GM21381 (cell line): ENCODE data around the gene TMEM141.

Experiments
- ATAC-seq: cut with Tn5 transposase; IDR thresholded peaks from one replicate; pipeline ENCODE4 v1.9.1; 2021; ENCODE audit warnings: mild to moderate bottlenecking, moderate library complexity; ENCODE audit not compliant: unreplicated experiment

Gene TMEM141

GRCh38 chr9:136790640-136791515 lies at the start of gene TMEM141:
TSS of gene TMEM141 (plus strand) at chr9:136791344. CDS start at chr9:136791371, 27 bp downstream.
- peak; percentile 84 for ATAC-seq

GRCh38 chr9:136741883-136742571 lies 49.1 kb upstream of the TMEM141 start:
- ATAC-seq = no peak

- no peak for ATAC-seq
Measured at GRCh38 chr9:136742591-136743391, 48.4 kb upstream of the TMEM141 start, which contains the start of gene LCN10. TSS of gene LCN10 (minus strand) at chr9:136742940. CDS start at chr9:136742903, 37 bp downstream.

- ATAC-seq = no peak
Measured at GRCh38 chr9:136743639-136744211, 47.4 kb upstream of the TMEM141 start.

DNA sequence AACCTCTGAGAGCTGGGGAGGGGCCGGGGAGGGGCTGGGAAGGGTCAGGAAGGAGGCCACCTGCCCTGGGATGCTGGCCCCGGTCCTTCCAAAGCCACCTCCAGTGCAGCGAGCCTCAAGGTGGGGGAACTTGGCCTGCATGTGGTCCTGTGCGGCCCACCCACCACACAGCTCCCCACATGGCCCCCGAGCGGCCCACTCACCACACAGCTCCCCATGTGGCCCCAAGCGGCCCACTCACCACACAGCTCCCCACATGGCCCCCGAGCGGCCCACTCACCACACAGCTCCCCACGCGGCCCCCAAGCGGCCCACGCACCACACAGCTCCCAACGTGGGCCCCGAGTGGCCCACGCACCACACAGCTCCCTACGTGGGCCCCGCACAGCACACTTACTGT lies 46.4 kb upstream of the TMEM141 start:
- ATAC-seq = no peak

- ATAC-seq = no peak
Measured at GRCh38 chr9:136745389-136746154, 45.6 kb upstream of the TMEM141 start.

DNA sequence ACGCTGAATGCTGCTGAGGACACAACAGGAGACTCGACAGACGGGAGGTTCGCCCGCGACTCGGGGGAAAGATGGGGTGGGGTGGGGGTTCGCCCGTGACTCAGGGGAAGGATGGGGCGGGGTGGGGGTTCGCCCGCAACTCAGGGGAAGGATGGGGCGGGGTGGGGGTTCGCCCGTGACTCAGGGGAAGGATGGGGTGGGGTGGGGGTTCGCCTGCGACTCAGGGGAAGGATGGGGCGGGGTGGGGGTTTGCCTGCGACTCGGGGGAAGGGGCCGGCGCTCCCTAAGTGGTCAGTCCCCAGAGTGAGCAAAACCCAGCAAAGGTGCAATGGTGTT lies 45.0 kb upstream of the TMEM141 start:
- ATAC-seq = no peak

DNA sequence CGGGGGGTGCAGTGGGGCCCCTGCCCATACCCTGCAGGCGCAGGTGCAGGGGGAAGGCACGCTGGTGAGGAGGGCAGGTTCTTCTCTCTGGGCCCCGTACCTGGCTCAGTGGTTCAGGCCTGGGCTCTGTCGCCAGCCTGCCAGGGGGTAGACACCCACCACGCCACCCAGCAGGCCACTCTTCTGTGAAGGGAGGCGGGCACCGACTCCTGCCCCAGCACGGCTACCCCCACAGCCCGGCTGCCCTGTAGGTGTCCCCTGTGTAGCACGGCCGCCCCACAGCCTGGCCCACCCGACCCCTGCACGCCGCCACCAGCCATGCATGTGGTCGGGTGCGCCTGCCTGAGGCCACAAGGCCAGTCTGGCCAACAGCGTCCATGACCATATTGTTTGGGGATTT lies 44.5 kb upstream of the TMEM141 start:
- no peak for ATAC-seq

GRCh38 chr9:136747161-136748060 lies 43.7 kb upstream of the TMEM141 start:
- no peak for ATAC-seq

DNA sequence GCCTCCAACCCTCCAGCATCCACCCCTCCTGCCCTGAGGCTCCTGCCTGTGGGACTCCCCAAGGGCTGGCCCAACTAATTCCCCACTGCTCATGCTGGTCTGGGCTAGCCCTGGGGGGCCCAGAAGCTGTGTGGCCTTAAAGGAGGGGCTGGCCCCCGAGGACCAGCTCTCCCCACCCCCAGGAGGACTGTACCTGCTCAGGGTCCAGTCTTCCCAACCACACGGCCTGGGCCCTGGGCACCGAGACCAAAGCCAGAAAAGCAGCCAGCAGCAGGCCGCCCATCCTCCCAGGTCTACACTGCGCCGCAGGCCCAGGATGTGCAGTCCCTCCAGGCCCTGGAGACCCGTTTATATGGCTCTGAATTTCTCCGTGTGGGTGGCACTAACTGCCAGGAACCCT lies 42.9 kb upstream of the TMEM141 start, which contains the start of gene LCN6:
Gene LCN6 (minus strand): TSS at position 325 of the 400 bp plus-strand sequence. CDS start 42 bp downstream, at position 283.
- no peak for ATAC-seq

DNA sequence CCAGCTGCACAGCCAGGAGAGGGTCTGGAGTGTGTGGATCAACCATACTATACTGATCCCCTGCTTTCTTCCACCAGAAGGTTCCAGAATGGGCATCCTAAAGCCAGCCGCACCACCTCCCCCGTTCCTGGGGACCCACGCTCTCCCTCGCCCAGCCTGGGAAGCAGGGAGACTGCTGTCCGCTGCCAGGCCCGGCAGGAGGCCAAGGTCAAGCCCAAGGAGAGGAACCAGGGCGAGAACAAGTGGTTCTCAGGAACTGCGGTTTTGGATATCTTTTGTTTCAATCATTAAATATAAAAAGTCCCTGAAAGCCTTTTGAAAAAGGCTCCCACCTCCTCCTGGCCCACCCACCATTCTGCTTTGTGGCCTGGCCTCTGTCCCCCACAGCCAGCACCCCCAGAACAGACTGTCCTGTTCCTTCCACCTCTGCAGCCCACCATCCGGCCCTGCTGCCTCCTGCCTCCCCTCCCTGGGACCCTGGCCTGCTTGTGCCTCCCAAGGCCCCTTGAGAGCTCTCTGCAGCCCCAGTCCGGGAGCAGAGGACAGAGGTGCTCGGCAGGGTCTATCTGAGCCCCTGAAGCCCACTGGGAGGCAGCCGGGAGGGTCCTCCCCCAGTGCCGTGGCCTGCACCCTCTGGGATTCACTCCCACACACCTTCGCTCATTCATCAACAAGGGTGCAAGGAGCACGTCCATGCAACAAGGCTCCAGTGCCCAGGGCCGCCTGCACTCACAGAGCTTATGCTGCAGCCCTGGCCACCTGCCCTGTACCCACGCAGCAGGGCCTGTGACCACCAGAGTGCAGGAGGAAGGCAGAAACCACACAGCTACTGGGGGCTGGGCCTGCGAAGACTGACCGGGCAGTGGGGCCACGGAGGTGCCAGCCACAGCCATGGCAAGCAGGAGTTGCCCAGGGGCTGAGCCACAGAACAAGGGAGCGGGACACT lies 42.2 kb upstream of the TMEM141 start:
- ATAC-seq = no peak

GRCh38 chr9:136750526-136750925 lies 40.6 kb upstream of the TMEM141 start:
- no peak for ATAC-seq

DNA sequence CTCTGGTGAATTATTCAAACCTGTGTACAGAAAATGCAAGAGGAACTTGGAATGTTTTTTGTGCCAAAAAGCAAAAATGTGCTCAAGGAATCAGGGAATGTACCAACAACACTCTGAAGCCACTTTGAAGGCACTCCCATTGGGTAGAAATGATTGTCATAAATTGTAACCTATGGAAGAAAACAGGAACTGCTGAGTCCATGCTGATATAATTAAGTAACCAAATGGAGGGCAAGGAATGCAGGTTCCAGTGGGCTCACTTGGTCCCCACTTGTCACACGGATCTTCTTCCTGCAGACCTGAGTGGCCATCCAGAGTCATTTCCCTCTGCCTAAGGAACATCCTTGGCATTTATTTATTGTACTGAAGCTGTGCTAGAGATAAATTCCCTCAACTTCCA lies 39.9 kb upstream of the TMEM141 start:
- no peak for ATAC-seq

- no peak for ATAC-seq
Measured at GRCh38 chr9:136751814-136752213, 39.3 kb upstream of the TMEM141 start.

- ATAC-seq = no peak
Measured at GRCh38 chr9:136753371-136754058, 37.6 kb upstream of the TMEM141 start.

GRCh38 chr9:136754059-136754572 lies 37.0 kb upstream of the TMEM141 start:
- ATAC-seq = no peak

DNA sequence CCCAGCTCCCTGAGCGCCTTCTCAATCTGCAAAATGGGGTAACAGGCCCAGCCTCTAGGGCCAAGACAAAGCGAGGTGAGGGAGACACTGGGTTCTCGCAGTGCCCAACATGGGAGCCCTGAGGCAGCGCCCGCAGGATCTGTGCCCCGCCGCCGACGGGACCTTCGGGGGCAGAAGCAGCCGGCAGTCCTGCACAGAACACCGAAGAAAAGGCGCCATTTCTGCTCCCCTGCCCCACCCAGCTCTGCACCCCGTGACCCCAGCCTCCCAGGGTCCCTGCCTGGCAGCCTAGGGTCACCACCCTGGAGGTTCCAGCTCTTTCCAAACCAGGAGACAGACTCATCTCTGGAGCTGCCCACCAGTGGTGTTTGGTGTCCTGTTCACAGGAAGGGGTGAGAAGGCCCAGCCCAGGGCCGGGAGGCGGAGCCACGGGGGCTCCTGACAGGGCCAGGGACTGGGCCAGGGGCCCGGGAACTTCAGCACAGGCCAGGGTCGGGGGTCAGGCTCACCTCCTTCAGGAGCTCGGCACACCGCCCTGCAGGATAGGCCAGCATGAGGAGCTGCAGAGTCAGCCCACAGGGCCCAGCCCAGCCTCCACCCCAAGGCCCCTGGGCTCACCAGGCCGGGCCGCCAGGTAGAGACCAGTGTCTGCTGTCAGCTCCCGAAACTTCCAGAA lies 36.4 kb upstream of the TMEM141 start:
- ATAC-seq = no peak
